Loucy (cell line): Measurements from ENCODE around the gene RAB6B.

Source experiments
- H2AFZ ChIP-seq: fragments of 200-600 bp; sonication (generic); 2 replicates; pipeline ENCODE4 v1.6.0; 2016; ENCODE audit warnings: antibody characterized with exemption, mild to moderate bottlenecking, low read length, moderate library complexity
- H3F3A ChIP-seq: fragments of 200-600 bp; 2 replicates; pipeline ENCODE4 v1.6.0; 2016; ENCODE audit warnings: antibody characterized with exemption, low read depth, mild to moderate bottlenecking
- H3K27me3 ChIP-seq: fragments of 200-600 bp; sonication (generic); 2 replicates; pipeline ENCODE4 v1.6.1; 2014; ENCODE audit warnings: low read length, mild to moderate bottlenecking; ENCODE audit not compliant: insufficient read depth, poor library complexity, severe bottlenecking
- H3K36me3 ChIP-seq: fragments of 200-600 bp; sonication (generic); 2 replicates; pipeline ENCODE4 v1.6.1; 2016; ENCODE audit warnings: low read length; ENCODE audit not compliant: insufficient read depth
- H3K4me1 ChIP-seq: fragments of 200-600 bp; sonication (generic); 2 replicates; pipeline ENCODE4 v1.5.1; 2014; ENCODE audit warnings: low read length, mild to moderate bottlenecking; ENCODE audit not compliant: insufficient read depth, poor library complexity, severe bottlenecking
- H3K4me2 ChIP-seq: fragments of 200-600 bp; sonication (generic); 2 replicates; pipeline ENCODE4 v1.6.0; 2014; ENCODE audit warnings: antibody characterized with exemption, low read length, low read depth, mild to moderate bottlenecking; ENCODE audit not compliant: poor library complexity, severe bottlenecking
- H3K4me3 ChIP-seq: fragments of 200-600 bp; sonication (generic); 2 replicates; pipeline ENCODE4 v1.5.1; 2014; ENCODE audit warnings: low read length, mild to moderate bottlenecking, mixed read lengths; ENCODE audit not compliant: poor library complexity, severe bottlenecking
- H3K79me2 ChIP-seq: fragments of 200-600 bp; sonication (generic); 2 replicates; pipeline ENCODE4 v1.6.1; 2014; ENCODE audit warnings: low read length; ENCODE audit not compliant: insufficient read depth
- H3K9ac ChIP-seq: fragments of 200-600 bp; sonication (generic); 2 replicates; pipeline ENCODE4 v1.6.0; 2014; ENCODE audit warnings: mild to moderate bottlenecking, low read depth, low read length, moderate library complexity; ENCODE audit not compliant: poor library complexity, severe bottlenecking
- H3K9me2 ChIP-seq: fragments of 200-600 bp; sonication (generic); replicated peaks from 2 replicates; pipeline ENCODE4 v1.6.1; 2016; ENCODE audit warnings: low read depth, low read length, mixed read lengths
- H3K9me3 ChIP-seq: fragments of 200-600 bp; sonication (generic); 2 replicates; pipeline ENCODE4 v1.6.1; 2014; ENCODE audit warnings: mild to moderate bottlenecking, antibody characterized with exemption, low read length, low read depth; ENCODE audit not compliant: insufficient read depth
- H4K20me1 ChIP-seq: fragments of 200-600 bp; sonication (generic); 2 replicates; pipeline ENCODE4 v1.6.0; 2014; ENCODE audit warnings: antibody characterized with exemption, low read length, mild to moderate bottlenecking; ENCODE audit not compliant: insufficient read depth, poor library complexity, severe bottlenecking
- CTCF ChIP-seq: fragments of 200-600 bp; sonication (generic); conservative IDR thresholded peaks from 2 replicates; pipeline ENCODE4 v1.5.1; 2014; ENCODE audit warnings: mild to moderate bottlenecking, antibody characterized with exemption, low read length
- EZH2phosphoT487 ChIP-seq: fragments of 200-600 bp; IDR thresholded peaks from 2 replicates; pipeline ENCODE4 v1.6.1; 2018; ENCODE audit warnings: antibody characterized with exemption, mild to moderate bottlenecking, moderate library complexity, borderline replicate concordance

Gene RAB6B

GRCh38 chr3:133863911-133864310, 31.8 kb downstream of the RAB6B start:
- no peaks in the 10 kb centered on the region for H3F3A ChIP-seq
- no peaks in the 10 kb centered on the region for H3K9me2 ChIP-seq
- H3K4me3 ChIP-seq, result no peak overlapping the region
- H3K36me3 ChIP-seq, result no peaks in the 10 kb centered on the region
- H3K4me1 ChIP-seq, result no peaks in the 10 kb centered on the region
- no peaks in the 10 kb centered on the region for H3K79me2 ChIP-seq
- H4K20me1 ChIP-seq, result no peaks in the 10 kb centered on the region
- no peak overlapping the region for H2AFZ ChIP-seq
- TF ChIP-seq EZH2phosphoT487 (no peak), CTCF (no peak)
- H3K9me3 ChIP-seq, result no peaks in the 10 kb centered on the region
- H3K27me3 ChIP-seq, result no peaks in the 10 kb centered on the region
- H3K4me2 ChIP-seq, result no peak overlapping the region
- H3K9ac ChIP-seq, result no peak overlapping the region

DNA sequence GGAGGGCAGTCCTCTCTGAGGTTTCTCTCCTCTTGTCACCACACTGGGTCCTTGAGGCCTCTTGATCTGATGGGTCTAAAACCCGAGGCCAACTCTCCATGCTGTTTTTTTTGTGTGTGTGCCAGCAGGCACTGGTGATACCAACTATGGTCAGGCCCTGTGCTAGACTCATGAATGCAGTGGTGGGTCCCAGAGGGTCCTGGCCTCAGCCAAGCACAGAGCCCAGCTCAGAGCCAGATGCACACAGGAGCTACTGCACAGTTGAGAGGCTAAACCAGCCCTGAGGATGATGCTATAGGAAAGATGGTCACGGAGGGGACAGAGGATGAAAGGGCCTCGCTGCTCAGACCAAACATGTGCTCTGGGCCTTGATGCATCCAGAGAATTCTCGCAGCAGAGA, 33.5 kb downstream of the RAB6B start:
- no peaks in the 10 kb centered on the region for H3K9me2 ChIP-seq
- H3K9ac ChIP-seq, result no peak overlapping the region
- no peaks in the 10 kb centered on the region for H3K79me2 ChIP-seq
- H3K36me3 ChIP-seq, result no peaks in the 10 kb centered on the region
- TF ChIP-seq CTCF, result no peak
- no peak for TF ChIP-seq EZH2phosphoT487
- no peaks in the 10 kb centered on the region for H3F3A ChIP-seq
- H2AFZ ChIP-seq, result no peak overlapping the region
- no peaks in the 10 kb centered on the region for H4K20me1 ChIP-seq
- peaks cover 3% of the 10 kb centered on the region for H3K4me1 ChIP-seq
- no peak overlapping the region for H3K4me2 ChIP-seq
- H3K4me3 ChIP-seq, result no peak overlapping the region
- no peaks in the 10 kb centered on the region for H3K27me3 ChIP-seq
- H3K9me3 ChIP-seq, result no peaks in the 10 kb centered on the region

DNA sequence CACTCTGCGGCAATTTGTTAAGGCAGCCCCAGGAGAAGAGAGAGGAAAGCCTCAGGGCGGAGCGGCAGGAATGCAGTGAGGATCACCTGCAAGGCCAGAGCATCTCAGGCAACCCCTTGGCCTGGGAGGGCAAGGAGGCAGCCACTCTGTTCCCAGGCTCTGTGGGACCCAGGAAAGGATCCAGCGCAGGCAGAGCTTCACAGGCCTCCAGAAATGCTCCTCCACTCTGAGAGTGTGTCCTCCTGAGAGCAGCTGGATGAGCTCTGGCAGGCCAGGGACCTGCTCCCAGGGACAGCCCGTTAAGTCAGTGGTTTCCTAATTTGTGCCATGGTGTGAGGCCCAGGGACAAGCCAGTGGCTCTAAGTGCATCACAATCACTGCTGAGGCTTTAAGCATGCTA, 35.2 kb downstream of the RAB6B start:
- no peak overlapping the region for H3K9ac ChIP-seq
- H3K4me1 ChIP-seq, result peaks cover 3% of the 10 kb centered on the region
- no peak overlapping the region for H2AFZ ChIP-seq
- H3F3A ChIP-seq, result no peaks in the 10 kb centered on the region
- no peaks in the 10 kb centered on the region for H3K9me2 ChIP-seq
- no peaks in the 10 kb centered on the region for H3K9me3 ChIP-seq
- H4K20me1 ChIP-seq, result no peaks in the 10 kb centered on the region
- H3K4me2 ChIP-seq, result no peak overlapping the region
- H3K79me2 ChIP-seq, result no peaks in the 10 kb centered on the region
- H3K27me3 ChIP-seq, result no peaks in the 10 kb centered on the region
- no peaks in the 10 kb centered on the region for H3K36me3 ChIP-seq
- TF ChIP-seq EZH2phosphoT487, result no peak
- TF ChIP-seq CTCF, result no peak
- H3K4me3 ChIP-seq, result no peak overlapping the region
